ENCODE results near the gene NCK2. TPM values are rescaled to one million over a fixed set of nuclear protein-coding genes. Genes with fewer than 3 reads are reported as not detected.

Gene NCK2
- total RNA-seq, 4 donors from 2014 or later: 46.0 to 62.6 (median 55.3) TPM

GRCh38 chr2:105937498-105938097, 192.9 kb downstream of the NCK2 start:
- DNase-seq: peak; percentile 73 to 75
- intact Hi-C loops (cut with DNase I): no loop called here
- Histone ChIP-seq H3K27ac (peak overlapping the region; percentile 45 to 69 (median 46)), H3K27me3 (no peaks in the 10 kb centered on the region), H3K36me3 (no peaks in the 10 kb centered on the region), H3K9me3 (no peaks in the 10 kb centered on the region), H3K4me1 (peaks cover 11 to 34% of the 10 kb centered on the region in 2 donors), H3K4me3 (replicated peaks in 1 of 3) (no peak overlapping the region)
- 34 to 52% methylated on average over 6 of the region's 6 CpGs for WGBS, 2 donors
- TF ChIP-seq CTCF (IDR thresholded peaks at IDR 0.05): peak in 1 of 6 experiments; percentile 12
- TF ChIP-seq POLR2A (IDR thresholded peaks at IDR 0.05): no peak

Measured in thyroid gland (tissue), 4 donors.